Measurements from ENCODE around the gene FILIP1L.

DNA sequence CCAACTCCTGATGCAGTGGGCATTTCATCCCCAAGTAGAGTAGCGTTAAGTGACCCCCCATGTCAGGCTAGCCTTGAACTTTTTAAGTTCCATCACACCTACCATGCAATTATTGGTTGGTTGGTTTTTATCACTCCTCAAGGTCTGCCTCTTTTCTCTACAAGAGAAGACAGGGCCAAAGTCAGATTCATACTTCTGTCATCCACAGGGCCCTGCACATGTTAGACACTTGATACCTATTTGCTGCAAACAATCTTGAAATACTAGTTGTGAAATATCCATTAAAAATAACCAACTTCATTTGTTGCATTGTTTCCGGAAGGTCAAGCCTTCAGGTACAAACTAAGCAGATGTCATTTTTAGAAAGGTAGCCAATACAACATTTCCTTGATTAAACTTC, 295.5 kb downstream of the FILIP1L start:
- no peak for TF ChIP-seq POLR2A (IDR thresholded peaks at IDR 0.05)
- no peak for TF ChIP-seq EP300 (IDR thresholded peaks at IDR 0.05)
- TF ChIP-seq, protein P1, sequence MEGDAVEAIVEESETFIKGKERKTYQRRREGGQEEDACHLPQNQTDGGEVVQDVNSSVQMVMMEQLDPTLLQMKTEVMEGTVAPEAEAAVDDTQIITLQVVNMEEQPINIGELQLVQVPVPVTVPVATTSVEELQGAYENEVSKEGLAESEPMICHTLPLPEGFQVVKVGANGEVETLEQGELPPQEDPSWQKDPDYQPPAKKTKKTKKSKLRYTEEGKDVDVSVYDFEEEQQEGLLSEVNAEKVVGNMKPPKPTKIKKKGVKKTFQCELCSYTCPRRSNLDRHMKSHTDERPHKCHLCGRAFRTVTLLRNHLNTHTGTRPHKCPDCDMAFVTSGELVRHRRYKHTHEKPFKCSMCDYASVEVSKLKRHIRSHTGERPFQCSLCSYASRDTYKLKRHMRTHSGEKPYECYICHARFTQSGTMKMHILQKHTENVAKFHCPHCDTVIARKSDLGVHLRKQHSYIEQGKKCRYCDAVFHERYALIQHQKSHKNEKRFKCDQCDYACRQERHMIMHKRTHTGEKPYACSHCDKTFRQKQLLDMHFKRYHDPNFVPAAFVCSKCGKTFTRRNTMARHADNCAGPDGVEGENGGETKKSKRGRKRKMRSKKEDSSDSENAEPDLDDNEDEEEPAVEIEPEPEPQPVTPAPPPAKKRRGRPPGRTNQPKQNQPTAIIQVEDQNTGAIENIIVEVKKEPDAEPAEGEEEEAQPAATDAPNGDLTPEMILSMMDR (IDR thresholded peaks at IDR 0.05) = no peak
